Nephron (organoid): Measurements from ENCODE around the gene COL18A1.
"Not testable (repeated sequence)": the region's sequence is repeated elsewhere in the genome, so short reads cannot be mapped to it uniquely, and the experiment has no call there.

ENCODE experiments used
- H3K27ac Mint-ChIP-seq, 3 experiments: 2 replicates each; pipeline ENCODE4 v1.8.0; 2020; ENCODE audit warnings: mixed read lengths in 3 of 3, mild to moderate bottlenecking in 2 of 3, moderate library complexity in 1 of 3
- H3K27me3 Mint-ChIP-seq: 2 replicates; pipeline ENCODE4 v1.8.0; 2021; ENCODE audit warnings: low read depth, mild to moderate bottlenecking, moderate library complexity, mixed read lengths
- H3K36me3 Mint-ChIP-seq: 2 replicates; pipeline ENCODE4 v1.8.0; 2020; ENCODE audit warnings: low read depth, mixed read lengths
- H3K4me1 Mint-ChIP-seq: 2 replicates; pipeline ENCODE4 v1.8.0; 2020; ENCODE audit warnings: mixed read lengths
- H3K4me3 Mint-ChIP-seq, 3 experiments: 2 replicates each; pipeline ENCODE4 v1.8.0; 2020; ENCODE audit warnings: mild to moderate bottlenecking in 3 of 3, mixed read lengths in 3 of 3, moderate library complexity in 2 of 3
- H3K9me3 Mint-ChIP-seq: 2 replicates; pipeline ENCODE4 v1.8.0; 2020; ENCODE audit warnings: mixed read lengths
- TF ChIP-seq, protein P1 (sequence below), 3 experiments: fragments of 200-600 bp; sonication (generic); IDR thresholded peaks; one replicate each; pipeline ENCODE4 v1.5.0; 2021; ENCODE audit warnings: antibody characterized with exemption in 3 of 3; ENCODE audit not compliant: unreplicated experiment in 3 of 3

COL18A1 gene

DNA sequence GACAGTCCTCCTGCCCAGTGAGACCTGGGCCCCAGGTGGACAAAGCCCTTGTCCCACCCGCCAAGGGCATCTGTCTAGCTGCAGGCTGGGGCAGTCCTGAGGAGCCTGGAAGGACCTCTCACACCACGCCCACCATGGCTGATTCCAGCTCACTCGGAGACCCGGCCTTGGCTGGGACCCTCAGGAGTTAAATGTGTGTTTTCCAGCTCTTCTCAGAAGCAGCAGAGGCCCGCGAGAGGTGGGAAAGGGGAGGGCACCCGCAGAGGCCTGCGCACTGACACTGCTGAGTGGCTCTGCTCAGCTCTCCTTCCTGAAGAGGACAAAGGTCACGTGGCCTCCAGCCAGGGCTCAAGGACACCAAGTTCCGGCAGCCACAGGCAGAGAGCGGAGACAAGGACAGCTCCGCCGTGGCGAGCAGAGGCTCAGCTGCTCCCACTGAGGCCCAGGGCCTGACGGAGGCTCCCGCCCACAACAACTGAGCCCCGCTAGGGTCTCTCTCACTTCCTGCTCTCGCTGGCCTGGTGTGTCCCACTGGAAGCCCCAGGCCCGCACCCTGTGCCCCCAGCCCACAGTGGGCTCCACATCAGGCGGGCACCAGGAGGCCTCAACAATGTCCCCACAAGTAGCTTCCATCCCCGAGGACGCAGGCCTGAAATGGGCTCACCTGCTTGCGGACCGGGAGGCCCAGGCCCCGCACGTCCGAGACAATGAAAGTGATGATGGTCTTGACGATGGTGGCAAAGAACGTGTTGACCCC, 120.4 kb downstream of the COL18A1 start:
- Mint-ChIP-seq H3K36me3 (peaks cover 46% of the 10 kb centered on the region), H3K4me1 (no peaks in the 10 kb centered on the region), H3K27me3 (no peaks in the 10 kb centered on the region), H3K4me3 (no peak overlapping the region), H3K9me3 (peaks cover 26% of the 10 kb centered on the region), H3K27ac (peak overlapping the region in 2 of 3 experiments; percentile 19 to 54)
- TF ChIP-seq, protein P1, sequence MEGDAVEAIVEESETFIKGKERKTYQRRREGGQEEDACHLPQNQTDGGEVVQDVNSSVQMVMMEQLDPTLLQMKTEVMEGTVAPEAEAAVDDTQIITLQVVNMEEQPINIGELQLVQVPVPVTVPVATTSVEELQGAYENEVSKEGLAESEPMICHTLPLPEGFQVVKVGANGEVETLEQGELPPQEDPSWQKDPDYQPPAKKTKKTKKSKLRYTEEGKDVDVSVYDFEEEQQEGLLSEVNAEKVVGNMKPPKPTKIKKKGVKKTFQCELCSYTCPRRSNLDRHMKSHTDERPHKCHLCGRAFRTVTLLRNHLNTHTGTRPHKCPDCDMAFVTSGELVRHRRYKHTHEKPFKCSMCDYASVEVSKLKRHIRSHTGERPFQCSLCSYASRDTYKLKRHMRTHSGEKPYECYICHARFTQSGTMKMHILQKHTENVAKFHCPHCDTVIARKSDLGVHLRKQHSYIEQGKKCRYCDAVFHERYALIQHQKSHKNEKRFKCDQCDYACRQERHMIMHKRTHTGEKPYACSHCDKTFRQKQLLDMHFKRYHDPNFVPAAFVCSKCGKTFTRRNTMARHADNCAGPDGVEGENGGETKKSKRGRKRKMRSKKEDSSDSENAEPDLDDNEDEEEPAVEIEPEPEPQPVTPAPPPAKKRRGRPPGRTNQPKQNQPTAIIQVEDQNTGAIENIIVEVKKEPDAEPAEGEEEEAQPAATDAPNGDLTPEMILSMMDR (IDR thresholded peaks at IDR 0.05; ENCODE audit: unreplicated experiment in 3 of 3) = no peak

DNA sequence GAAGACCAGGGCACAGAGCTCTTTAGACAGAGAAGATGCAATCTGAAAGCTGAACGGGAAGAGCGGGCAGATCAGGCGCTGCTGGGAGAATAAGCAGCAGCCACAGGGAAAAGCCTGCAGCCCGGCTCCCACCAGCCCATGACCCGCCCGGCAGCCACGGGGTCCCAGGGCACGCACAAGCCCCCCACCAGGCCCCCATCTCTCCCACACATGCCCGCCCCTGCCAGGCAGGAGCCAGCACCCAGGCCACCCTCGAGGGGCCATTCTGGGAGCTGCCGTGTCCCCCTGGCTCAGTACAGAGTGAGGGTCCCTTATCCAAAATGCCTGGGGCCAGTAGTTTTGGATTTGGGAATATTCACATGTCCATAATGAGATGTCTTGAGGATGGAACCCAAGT, 120.9 kb downstream of the COL18A1 start:
- H3K36me3 Mint-ChIP-seq = peaks cover 41% of the 10 kb centered on the region
- TF ChIP-seq, protein P1 (IDR thresholded peaks at IDR 0.05; ENCODE audit: unreplicated experiment in 3 of 3) = no peak
- no peaks in the 10 kb centered on the region for H3K27me3 Mint-ChIP-seq
- H3K9me3 Mint-ChIP-seq = peaks cover 21% of the 10 kb centered on the region
- no peak overlapping the region for H3K4me3 Mint-ChIP-seq
- no peaks in the 10 kb centered on the region for H3K4me1 Mint-ChIP-seq
- H3K27ac Mint-ChIP-seq = peak overlapping the region in 1 of 3 experiments; percentile 19

DNA sequence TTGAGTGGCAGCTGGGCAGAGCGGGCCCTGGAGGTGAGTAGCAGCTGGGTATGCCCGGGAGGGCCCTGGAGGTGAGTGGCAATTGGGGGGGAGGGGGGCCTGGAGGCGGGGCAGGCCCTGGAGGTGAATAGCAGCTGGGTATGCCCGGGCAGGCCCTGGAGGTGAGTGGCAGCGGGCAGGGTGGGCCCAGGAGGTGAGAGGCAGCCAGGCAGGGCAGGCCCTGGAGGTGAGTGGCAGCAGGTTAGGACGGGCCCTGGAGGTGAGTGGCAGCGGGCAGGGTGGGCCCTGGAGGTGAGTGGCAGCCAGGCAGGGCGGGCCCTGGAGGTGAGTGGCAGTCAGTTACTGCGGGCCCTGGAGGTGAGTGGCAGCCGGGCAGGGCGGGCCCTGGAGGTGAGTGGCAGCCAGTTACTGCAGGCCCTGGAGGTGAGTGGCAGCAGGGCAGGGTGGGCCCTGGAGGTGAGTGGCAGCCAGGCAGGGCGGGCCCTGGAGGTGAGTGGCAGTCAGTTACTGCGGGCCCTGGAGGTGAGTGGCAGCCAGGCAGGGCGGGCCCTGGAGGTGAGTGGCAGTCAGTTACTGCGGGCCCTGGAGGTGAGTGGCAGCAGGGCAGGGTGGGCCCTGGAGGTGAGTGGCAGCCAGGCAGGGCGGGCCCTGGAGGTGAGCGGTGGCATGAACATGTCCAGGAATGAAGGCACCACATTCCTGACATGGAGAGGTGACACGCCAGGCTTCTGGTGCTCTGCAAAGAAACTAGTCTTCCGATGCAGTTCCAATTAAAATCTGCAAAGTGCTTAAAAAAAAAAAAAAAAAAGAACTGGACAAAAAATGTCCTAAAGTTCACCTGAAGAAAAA, 122.4 kb downstream of the COL18A1 start:
- not testable (repeated sequence) for H3K4me3 Mint-ChIP-seq, H3K9me3 Mint-ChIP-seq, H3K4me1 Mint-ChIP-seq, H3K27me3 Mint-ChIP-seq
- peak overlapping the region in 2 of 3 experiments; percentile 37 to 46 for H3K27ac Mint-ChIP-seq
- peaks cover 26% of the 10 kb centered on the region for H3K36me3 Mint-ChIP-seq

DNA sequence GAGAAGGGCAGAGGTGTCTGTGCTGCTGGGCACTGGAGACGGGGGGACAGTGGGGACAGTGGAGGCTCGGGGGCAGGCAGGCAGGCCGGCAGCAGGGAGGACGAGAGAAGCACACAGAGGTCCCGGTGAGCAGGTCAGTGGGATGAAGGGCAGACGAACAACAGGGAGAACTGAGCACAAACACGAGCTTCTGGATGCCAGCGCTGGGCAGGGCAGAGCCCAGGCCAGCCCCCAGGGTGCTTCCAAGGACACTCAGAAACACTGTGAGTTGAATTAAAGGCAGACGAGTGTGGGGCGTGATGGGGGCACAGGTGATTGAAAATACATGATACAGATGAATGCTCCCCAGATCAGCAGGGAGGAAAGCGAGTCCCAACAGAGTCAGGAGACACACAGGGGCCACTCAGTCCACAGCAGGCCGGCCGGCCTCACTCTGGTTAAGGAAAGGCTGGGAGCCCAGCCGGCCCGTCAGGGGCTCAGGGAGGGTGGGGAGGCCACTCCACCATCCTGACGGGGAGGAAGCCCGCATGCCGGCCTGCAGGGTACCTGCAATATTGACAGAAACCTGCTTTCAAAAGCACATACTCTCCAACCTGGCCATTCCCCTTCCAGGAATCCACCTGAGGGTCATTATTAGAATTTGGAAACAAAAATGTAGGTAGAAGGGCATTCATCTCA, 123.2 kb downstream of the COL18A1 start:
- Mint-ChIP-seq H3K36me3 (peaks cover 18% of the 10 kb centered on the region), H3K27me3 (no peaks in the 10 kb centered on the region), H3K4me1 (peaks cover 5% of the 10 kb centered on the region), H3K4me3 (no peak overlapping the region), H3K9me3 (no peaks in the 10 kb centered on the region), H3K27ac (peak overlapping the region in 2 of 3 experiments; percentile 37 to 46)
- TF ChIP-seq, protein P1 (IDR thresholded peaks at IDR 0.05; ENCODE audit: unreplicated experiment in 3 of 3) = no peak

DNA sequence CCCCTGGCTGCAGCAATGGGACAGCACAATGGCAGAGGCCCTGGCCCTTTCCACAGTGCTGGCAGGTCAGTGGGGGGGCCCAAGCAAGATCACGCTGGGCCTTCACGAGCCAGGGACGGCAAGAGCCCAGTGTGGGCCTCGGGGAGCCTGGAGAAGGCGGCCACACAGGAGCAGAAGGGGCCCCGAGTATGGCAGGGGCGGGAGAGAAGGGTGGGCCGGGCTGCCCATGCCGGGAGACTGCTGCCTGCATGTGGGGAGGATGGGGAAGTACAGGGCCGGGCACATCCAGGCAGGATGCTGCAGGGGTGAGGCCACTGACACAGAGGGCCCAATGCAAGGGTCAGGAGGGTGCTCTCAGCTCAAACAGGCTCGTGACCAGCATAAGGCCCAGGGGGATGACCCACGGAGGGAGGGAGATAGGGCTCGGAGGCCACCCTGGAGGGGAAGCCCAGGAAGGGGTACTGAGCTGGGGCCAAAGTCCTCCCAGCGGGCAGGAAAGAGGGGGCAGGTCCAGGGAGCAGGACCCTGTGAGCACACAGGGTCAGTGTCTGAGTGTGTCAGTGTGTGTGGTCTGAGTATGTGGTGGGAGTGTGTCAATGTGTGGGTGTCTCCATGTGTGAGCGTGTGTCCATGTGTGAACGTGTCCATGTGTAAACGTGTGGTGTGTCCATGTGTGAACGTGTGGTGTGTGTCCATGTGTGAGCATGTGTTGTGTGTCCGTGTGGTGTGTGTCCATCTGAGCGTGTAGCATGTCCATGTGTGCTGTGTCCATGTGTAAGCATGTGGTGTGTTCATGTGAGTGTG, 124.2 kb downstream of the COL18A1 start:
- Mint-ChIP-seq H3K4me1 (peaks cover 5% of the 10 kb centered on the region), H3K9me3 (no peaks in the 10 kb centered on the region), H3K4me3 (no peak overlapping the region), H3K27ac (no peak overlapping the region), H3K36me3 (peaks cover 15% of the 10 kb centered on the region), H3K27me3 (no peaks in the 10 kb centered on the region)
- TF ChIP-seq, protein P1 (IDR thresholded peaks at IDR 0.05; ENCODE audit: unreplicated experiment in 3 of 3) = no peak
